Epithelial cell of esophagus (primary cell): Measurements from ENCODE around the gene ZDHHC14.
"Not testable (repeated sequence)": the region's sequence is repeated elsewhere in the genome, so short reads cannot be mapped to it uniquely, and the experiment has no call there.

Experiments
- DNase-seq: peaks from one replicate; pipeline ENCODE4 v3.0.0; 2010; ENCODE audit warnings: low read depth
- H3K4me3 ChIP-seq: 2 replicates; pipeline ENCODE4 v1.5.1; 2011; ENCODE audit warnings: mild to moderate bottlenecking, low read length, control low read depth
- CTCF ChIP-seq: IDR thresholded peaks from 2 replicates; pipeline ENCODE4 v1.5.1; 2011; ENCODE audit warnings: low read depth, mild to moderate bottlenecking, low read length, control low read depth, inconsistent platforms; ENCODE audit not compliant: insufficient read depth; ENCODE audit errors: missing control alignments

The ZDHHC14 gene

GRCh38 chr6:157462956-157463742 lies 82.2 kb downstream of the ZDHHC14 start:
- no peak for TF ChIP-seq CTCF
- H3K4me3 ChIP-seq: no peak overlapping the region
- DNase-seq: peak; percentile 48

- DNase-seq, H3K4me3 ChIP-seq: not testable (repeated sequence)
Measured at GRCh38 chr6:157463743-157464135, 82.7 kb downstream of the ZDHHC14 start.

- DNase-seq: no peak
- TF ChIP-seq CTCF: no peak
Measured at GRCh38 chr6:157464653-157465535, 83.9 kb downstream of the ZDHHC14 start.

GRCh38 chr6:157466342-157466648 lies 85.3 kb downstream of the ZDHHC14 start:
- H3K4me3 ChIP-seq: no peak overlapping the region
- TF ChIP-seq CTCF: no peak
- DNase-seq: no peak

More at GRCh38 chr6:157464653-157465535, 83.9 kb downstream of the ZDHHC14 start:
- H3K4me3 ChIP-seq: no peak overlapping the region

GRCh38 chr6:157467339-157467738 lies 86.3 kb downstream of the ZDHHC14 start:
- H3K4me3 ChIP-seq, DNase-seq: not testable (repeated sequence)

- H3K4me3 ChIP-seq: no peak overlapping the region
- DNase-seq: no peak
- no peak for TF ChIP-seq CTCF
Measured at GRCh38 chr6:157468054-157468453, 87.1 kb downstream of the ZDHHC14 start.

- no peak for DNase-seq
- TF ChIP-seq CTCF: no peak
- H3K4me3 ChIP-seq: no peak overlapping the region
Measured at GRCh38 chr6:157468574-157468973, 87.6 kb downstream of the ZDHHC14 start.

- peak; percentile 27 for DNase-seq
Measured at GRCh38 chr6:157469378-157469777, 88.4 kb downstream of the ZDHHC14 start.

More at GRCh38 chr6:157469378-157469777, 88.4 kb downstream of the ZDHHC14 start:
- H3K4me3 ChIP-seq: no peak overlapping the region
- no peak for TF ChIP-seq CTCF
